PC-9 (cell line): ENCODE data around the gene LRP10. TPM values are rescaled to one million over a fixed set of nuclear protein-coding genes. Genes with fewer than 3 reads are reported as not detected.

Source experiments
- BruUV-seq: library from RNA; stranded (reverse); fragments of 400-500 nt; replicated peaks from 2 replicates; lab custom pipeline; 2021; lab: Mats Ljungman, UMichigan
- CTCF ChIA-PET: fragments of 300-600 bp; sonication (Branson Sonifier 250); formaldehyde crosslinking; loops from one replicate; lab custom pipeline; 2022; ENCODE audit warnings: antibody characterized with exemption; lab: Charles Lee
- POLR2A ChIA-PET: fragments of 300-600 bp; sonication (Branson Sonifier 250); formaldehyde crosslinking; loops from one replicate; lab custom pipeline; 2022; ENCODE audit warnings: antibody characterized with exemption; ENCODE audit not compliant: unreplicated experiment; lab: Charles Lee
- DNase-seq, 2 experiments: peaks; one replicate each; pipeline versions ENCODE4 v3.0.0 to v3.0.0-alpha.2; 2015 to 2022; ENCODE audit warnings: mixed read lengths in 1 of 2
- H2AFZ ChIP-seq: fragments of 200-600 bp; sonication (generic); 2 replicates; pipeline ENCODE4 v1.8.1; 2017; ENCODE audit warnings: antibody characterized with exemption
- H3F3A ChIP-seq: fragments of 200-600 bp; sonication (generic); 2 replicates; pipeline ENCODE4 v1.8.1; 2017; ENCODE audit warnings: antibody characterized with exemption, mild to moderate bottlenecking, low read depth; ENCODE audit not compliant: insufficient read depth
- H3K27ac ChIP-seq: fragments of 200-600 bp; sonication (generic); 2 replicates; pipeline ENCODE4 v1.6.1; 2016; ENCODE audit warnings: mixed run types
- H3K27me3 ChIP-seq: fragments of 200-600 bp; sonication (generic); 2 replicates; pipeline ENCODE4 v1.6.1; 2016; ENCODE audit warnings: low read depth, mixed run types; ENCODE audit not compliant: insufficient read depth
- H3K36me3 ChIP-seq: fragments of 200-600 bp; sonication (generic); 2 replicates; pipeline ENCODE4 v1.6.1; 2016; ENCODE audit warnings: low read depth, mixed run types
- H3K4me1 ChIP-seq: fragments of 200-600 bp; sonication (generic); replicated peaks from 2 replicates; pipeline ENCODE4 v1.6.1; 2016; ENCODE audit warnings: mixed run types; ENCODE audit not compliant: insufficient read depth
- H3K4me2 ChIP-seq: fragments of 200-600 bp; sonication (generic); 2 replicates; pipeline ENCODE4 v1.6.1; 2017; ENCODE audit warnings: mixed run types
- H3K4me3 ChIP-seq: fragments of 200-600 bp; sonication (generic); 2 replicates; pipeline ENCODE4 v1.6.1; 2016; ENCODE audit warnings: mixed run types
- H3K79me2 ChIP-seq: fragments of 200-600 bp; sonication (generic); 2 replicates; pipeline ENCODE4 v1.6.1; 2017; ENCODE audit warnings: low read depth, mixed run types
- H3K9me2 ChIP-seq: fragments of 200-600 bp; sonication (generic); 2 replicates; pipeline ENCODE4 v1.8.1; 2017; ENCODE audit warnings: mild to moderate bottlenecking; ENCODE audit not compliant: insufficient read depth
- H3K9me3 ChIP-seq: fragments of 200-600 bp; sonication (generic); 2 replicates; pipeline ENCODE4 v1.8.1; 2016; ENCODE audit warnings: low read depth; ENCODE audit not compliant: insufficient read depth
- H4K20me1 ChIP-seq: fragments of 200-600 bp; sonication (generic); 2 replicates; pipeline ENCODE4 v1.8.1; 2017; ENCODE audit not compliant: insufficient read depth
- EZH2 ChIP-seq: fragments of 200-600 bp; sonication (generic); IDR thresholded peaks from 2 replicates; pipeline ENCODE4 v1.8.0; 2017; ENCODE audit warnings: antibody characterized with exemption, low read depth
- intact Hi-C: fragments of 100-400 bp; cut with micrococcal nuclease; formaldehyde crosslinking; loops from one replicate; pipeline ENCODE4 v1.10.0; 2022; ENCODE audit not compliant: unreplicated experiment
- total RNA-seq: library from RNA; stranded (reverse); gene quantifications from 2 replicates; pipeline ENCODE4 v1.2.3, GENCODE V29; 2021
- TF ChIP-seq, protein P1 (sequence below): fragments of 200-600 bp; sonication (generic); conservative IDR thresholded peaks from 2 replicates; pipeline ENCODE4 v1.6.1; 2017; ENCODE audit warnings: mixed run types, antibody characterized with exemption, mild to moderate bottlenecking, moderate library complexity

LRP10 gene
- total RNA-seq, 1 experiment from 2014 or later, result 61.6 TPM

DNA sequence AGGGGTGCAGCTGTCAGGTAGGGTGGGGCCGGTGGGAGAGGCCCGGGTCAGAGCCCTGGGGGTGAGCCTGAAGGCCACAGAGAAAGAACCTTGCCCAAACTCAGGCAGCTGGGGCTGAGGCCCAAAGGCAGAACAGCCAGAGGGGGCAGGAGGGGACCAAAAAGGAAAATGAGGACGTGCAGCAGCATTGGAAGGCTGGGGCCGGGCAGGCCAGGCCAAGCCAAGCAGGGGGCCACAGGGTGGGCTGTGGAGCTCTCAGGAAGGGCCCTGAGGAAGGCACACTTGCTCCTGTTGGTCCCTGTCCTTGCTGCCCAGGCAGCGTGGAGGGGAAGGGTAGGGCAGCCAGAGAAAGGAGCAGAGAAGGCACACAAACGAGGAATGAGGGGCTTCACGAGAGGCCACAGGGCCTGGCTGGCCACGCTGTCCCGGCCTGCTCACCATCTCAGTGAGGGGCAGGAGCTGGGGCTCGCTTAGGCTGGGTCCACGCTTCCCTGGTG lies 24.7 kb upstream of the LRP10 start:
- Histone ChIP-seq H3K36me3 (no peaks in the 10 kb centered on the region), H4K20me1 (no peaks in the 10 kb centered on the region), H3K79me2 (no peaks in the 10 kb centered on the region), H2AFZ (no peak overlapping the region), H3F3A (no peaks in the 10 kb centered on the region), H3K27ac (no peak overlapping the region), H3K4me2 (no peak overlapping the region), H3K9me3 (no peaks in the 10 kb centered on the region), H3K4me1 (no peaks in the 10 kb centered on the region; the same call in 1 of the 2 replicates), H3K9me2 (no peaks in the 10 kb centered on the region), H3K27me3 (no peaks in the 10 kb centered on the region), H3K4me3 (no peak overlapping the region)
- DNase-seq, result no peak
- POLR2A ChIA-PET, result no interaction called here
- TF ChIP-seq, protein P1, sequence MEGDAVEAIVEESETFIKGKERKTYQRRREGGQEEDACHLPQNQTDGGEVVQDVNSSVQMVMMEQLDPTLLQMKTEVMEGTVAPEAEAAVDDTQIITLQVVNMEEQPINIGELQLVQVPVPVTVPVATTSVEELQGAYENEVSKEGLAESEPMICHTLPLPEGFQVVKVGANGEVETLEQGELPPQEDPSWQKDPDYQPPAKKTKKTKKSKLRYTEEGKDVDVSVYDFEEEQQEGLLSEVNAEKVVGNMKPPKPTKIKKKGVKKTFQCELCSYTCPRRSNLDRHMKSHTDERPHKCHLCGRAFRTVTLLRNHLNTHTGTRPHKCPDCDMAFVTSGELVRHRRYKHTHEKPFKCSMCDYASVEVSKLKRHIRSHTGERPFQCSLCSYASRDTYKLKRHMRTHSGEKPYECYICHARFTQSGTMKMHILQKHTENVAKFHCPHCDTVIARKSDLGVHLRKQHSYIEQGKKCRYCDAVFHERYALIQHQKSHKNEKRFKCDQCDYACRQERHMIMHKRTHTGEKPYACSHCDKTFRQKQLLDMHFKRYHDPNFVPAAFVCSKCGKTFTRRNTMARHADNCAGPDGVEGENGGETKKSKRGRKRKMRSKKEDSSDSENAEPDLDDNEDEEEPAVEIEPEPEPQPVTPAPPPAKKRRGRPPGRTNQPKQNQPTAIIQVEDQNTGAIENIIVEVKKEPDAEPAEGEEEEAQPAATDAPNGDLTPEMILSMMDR, result no peak
- no peak for TF ChIP-seq EZH2
- CTCF ChIA-PET, result no interaction called here
- BruUV-seq, result TSS peak; percentile 17
- intact Hi-C loops, result no loop called here

DNA sequence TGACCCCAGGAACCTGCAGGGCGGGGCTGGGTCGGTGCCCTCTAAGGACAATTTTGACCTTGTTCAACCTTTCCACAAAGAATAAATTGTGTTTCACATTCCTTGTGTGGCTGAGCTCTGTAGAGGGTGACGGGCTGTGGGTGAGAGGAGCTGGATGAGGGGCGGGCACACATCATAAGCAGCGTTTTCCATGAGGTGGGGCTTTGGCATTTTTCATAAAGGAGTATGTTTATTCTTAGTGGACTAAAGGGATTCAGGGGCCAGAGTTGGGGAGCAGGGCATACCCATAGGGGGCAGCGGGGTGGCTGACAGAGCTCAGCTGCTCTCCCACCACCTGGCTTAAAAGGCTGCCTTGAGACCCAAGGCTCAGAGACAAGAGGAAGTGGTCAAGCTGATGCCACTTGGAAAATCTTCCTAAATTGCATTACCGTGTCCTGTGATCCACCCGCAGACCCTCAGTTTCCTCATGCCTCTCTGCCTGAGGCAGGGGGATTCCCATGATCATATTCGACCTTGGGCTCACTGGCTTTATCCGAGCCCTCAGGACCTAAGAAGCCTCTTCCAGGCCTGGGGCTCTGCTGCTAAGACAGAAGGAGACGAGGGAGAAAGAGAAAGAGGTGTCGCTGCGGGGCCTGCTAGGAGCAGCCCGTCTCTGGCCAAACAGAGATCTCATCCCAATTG lies 23.7 kb upstream of the LRP10 start:
- intact Hi-C loops, result no loop called here
- no peak overlapping the region for H3K27ac ChIP-seq
- H3K27me3 ChIP-seq, result no peaks in the 10 kb centered on the region
- no peaks in the 10 kb centered on the region for H3F3A ChIP-seq
- H3K36me3 ChIP-seq, result no peaks in the 10 kb centered on the region
- no TSS peak for BruUV-seq
- no peaks in the 10 kb centered on the region for H3K9me2 ChIP-seq
- no peaks in the 10 kb centered on the region; the same call in 1 of the 2 replicates for H3K4me1 ChIP-seq
- no peak for DNase-seq
- no peak overlapping the region for H2AFZ ChIP-seq
- no peak overlapping the region for H3K4me2 ChIP-seq
- no peaks in the 10 kb centered on the region for H3K79me2 ChIP-seq
- no peak overlapping the region for H3K4me3 ChIP-seq
- no peaks in the 10 kb centered on the region for H3K9me3 ChIP-seq
- no peak for TF ChIP-seq EZH2
- TF ChIP-seq, protein P1, result no peak
- ChIA-PET POLR2A (no interaction called here), CTCF (no interaction called here)
- H4K20me1 ChIP-seq, result no peaks in the 10 kb centered on the region

DNA sequence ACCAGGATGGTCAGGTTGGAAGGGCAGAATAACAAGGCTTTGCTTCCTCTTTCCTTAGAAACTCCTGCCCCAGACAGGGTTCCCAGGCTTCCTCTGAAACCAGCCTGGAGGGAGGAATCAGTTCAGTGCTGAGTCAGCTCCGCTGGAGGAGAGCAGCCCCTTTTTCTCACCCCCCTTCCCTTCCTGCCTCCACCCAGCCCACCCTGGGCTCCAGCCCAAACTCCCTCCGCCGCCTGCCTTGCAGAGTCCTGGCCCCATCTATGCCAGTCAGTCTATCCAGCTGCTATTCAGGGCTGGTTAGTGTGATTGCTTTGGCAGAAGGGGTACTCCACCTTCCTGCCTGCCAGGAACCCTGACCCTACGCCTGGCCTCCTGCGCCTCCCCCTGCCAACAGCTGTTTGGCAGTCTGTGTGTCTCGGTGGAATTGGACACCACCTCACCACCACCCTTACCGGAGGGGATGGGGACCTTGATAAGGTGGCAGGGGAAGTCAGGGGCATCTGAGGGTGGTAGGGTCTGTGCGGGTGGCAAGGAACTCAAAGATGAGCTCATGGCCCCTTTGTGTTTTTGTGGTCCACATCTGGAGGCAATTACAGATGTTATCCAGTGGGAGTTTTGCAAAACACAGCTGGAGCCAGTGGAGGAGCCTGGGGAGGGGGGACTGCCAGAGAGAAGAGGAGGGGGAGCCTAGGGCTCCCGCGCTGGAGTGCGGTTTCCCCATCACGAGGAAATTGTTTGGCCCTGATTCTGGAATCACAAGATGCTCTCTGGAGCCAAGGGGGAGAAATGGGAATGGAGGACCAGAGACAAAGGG lies 23.0 kb upstream of the LRP10 start:
- CTCF ChIA-PET, result no interaction called here
- TF ChIP-seq, protein P1, result no peak
- no peak for TF ChIP-seq EZH2
- H3K4me1 ChIP-seq, result no peaks in the 10 kb centered on the region; the same call in 1 of the 2 replicates
- H3K36me3 ChIP-seq, result no peaks in the 10 kb centered on the region
- no peak overlapping the region for H3K4me3 ChIP-seq
- H3K27ac ChIP-seq, result no peak overlapping the region
- no peaks in the 10 kb centered on the region for H3F3A ChIP-seq
- intact Hi-C loops, result no loop called here
- no peak for DNase-seq
- POLR2A ChIA-PET, result no interaction called here
- H4K20me1 ChIP-seq, result no peaks in the 10 kb centered on the region
- no peaks in the 10 kb centered on the region for H3K9me2 ChIP-seq
- no peak overlapping the region for H2AFZ ChIP-seq
- H3K27me3 ChIP-seq, result no peaks in the 10 kb centered on the region
- H3K9me3 ChIP-seq, result no peaks in the 10 kb centered on the region
- H3K4me2 ChIP-seq, result no peak overlapping the region
- no peaks in the 10 kb centered on the region for H3K79me2 ChIP-seq
- no TSS peak for BruUV-seq
